WTC11 (cell line): ENCODE measurements around the gene SMCR8. TPM values are rescaled to one million over a fixed set of nuclear protein-coding genes. Genes with fewer than 3 reads are reported as not detected.

Source experiments
- ATAC-seq: fragments of 200-7000 bp; cut with Tn5 transposase; 2 replicates; pipeline ENCODE4 v1.10.0; 2021; ENCODE audit warnings: mild to moderate bottlenecking, moderate library complexity
- Bru-seq: library from RNA; stranded (reverse); fragments of 400-500 nt; gene quantifications from one replicate; lab custom pipeline; 2021; lab: Mats Ljungman, UMichigan
- CTCF ChIA-PET: fragments of 300-600 bp; sonication (Branson Sonifier 250); formaldehyde crosslinking; loops from one replicate; lab custom pipeline; 2021; ENCODE audit warnings: antibody characterized with exemption; lab: Charles Lee
- POLR2A ChIA-PET: fragments of 350-600 bp; sonication (Branson Sonifier 250); formaldehyde crosslinking; loops from one replicate; lab custom pipeline; 2021; ENCODE audit warnings: antibody characterized with exemption; lab: Charles Lee
- DNase-seq: peaks from one replicate; pipeline ENCODE4 v3.0.0; 2021; ENCODE audit warnings: low spot score
- H3K27ac Mint-ChIP-seq: 2 replicates; pipeline ENCODE4 v1.8.0; 2021; ENCODE audit warnings: mixed read lengths
- H3K27me3 Mint-ChIP-seq: 2 replicates; pipeline ENCODE4 v1.8.0; 2021; ENCODE audit warnings: low read depth, mild to moderate bottlenecking, moderate library complexity, mixed read lengths
- H3K36me3 Mint-ChIP-seq: 2 replicates; pipeline ENCODE4 v1.8.0; 2021; ENCODE audit warnings: mixed read lengths
- H3K4me1 Mint-ChIP-seq: 2 replicates; pipeline ENCODE4 v1.8.0; 2022; ENCODE audit warnings: mixed read lengths
- H3K4me3 Mint-ChIP-seq: 2 replicates; pipeline ENCODE4 v1.8.0; 2021; ENCODE audit warnings: mild to moderate bottlenecking, moderate library complexity, mixed read lengths
- H3K9me3 Mint-ChIP-seq: 2 replicates; pipeline ENCODE4 v1.8.0; 2021; ENCODE audit warnings: mixed read lengths
- ATF1 ChIP-seq: sonication (generic); formaldehyde crosslinking; IDR thresholded peaks from 2 replicates; pipeline ENCODE4 v1.8.1; 2023; ENCODE audit warnings: mild to moderate bottlenecking, moderate library complexity, missing genetic modification reagents
- CREB1 ChIP-seq: sonication (generic); formaldehyde crosslinking; IDR thresholded peaks from 2 replicates; pipeline ENCODE4 v1.8.0; 2023; ENCODE audit warnings: mild to moderate bottlenecking, missing genetic modification reagents
- CTCF ChIP-seq: fragments of 200-600 bp; IDR thresholded peaks from 2 replicates; pipeline ENCODE4 v1.8.0; 2022; ENCODE audit warnings: antibody characterized with exemption
- E2F1 ChIP-seq: sonication (generic); formaldehyde crosslinking; IDR thresholded peaks from 2 replicates; pipeline ENCODE4 v1.8.0; 2022; ENCODE audit warnings: mild to moderate bottlenecking, missing genetic modification reagents
- ESRRA ChIP-seq: sonication (generic); formaldehyde crosslinking; IDR thresholded peaks from 2 replicates; pipeline ENCODE4 v1.8.1; 2022; ENCODE audit warnings: mild to moderate bottlenecking, missing genetic modification reagents, borderline replicate concordance
- FOXP1 ChIP-seq: sonication (generic); formaldehyde crosslinking; IDR thresholded peaks from 2 replicates; pipeline ENCODE4 v1.8.0; 2022; ENCODE audit warnings: missing genetic modification reagents, mild to moderate bottlenecking, moderate library complexity, borderline replicate concordance
- IRF2 ChIP-seq: sonication (generic); formaldehyde crosslinking; IDR thresholded peaks from 2 replicates; pipeline ENCODE4 v1.8.0; 2022; ENCODE audit warnings: low read depth, missing genetic modification reagents, borderline replicate concordance
- JUN ChIP-seq: sonication (generic); formaldehyde crosslinking; IDR thresholded peaks from 2 replicates; pipeline ENCODE4 v1.8.0; 2023; ENCODE audit warnings: mild to moderate bottlenecking, missing genetic modification reagents
- KAT7 ChIP-seq: sonication (generic); formaldehyde crosslinking; IDR thresholded peaks from 2 replicates; pipeline ENCODE4 v1.8.1; 2023; ENCODE audit warnings: missing genetic modification reagents, mild to moderate bottlenecking, borderline replicate concordance
- MYBL2 ChIP-seq: sonication (generic); formaldehyde crosslinking; IDR thresholded peaks from 2 replicates; pipeline ENCODE4 v1.8.1; 2023; ENCODE audit warnings: mild to moderate bottlenecking, moderate library complexity, missing genetic modification reagents
- NR2C2 ChIP-seq: sonication (generic); formaldehyde crosslinking; IDR thresholded peaks from 2 replicates; pipeline ENCODE4 v1.8.0; 2022; ENCODE audit warnings: mild to moderate bottlenecking, missing genetic modification reagents
- RELA ChIP-seq: sonication (generic); formaldehyde crosslinking; IDR thresholded peaks from 2 replicates; pipeline ENCODE4 v1.8.1; 2022; ENCODE audit warnings: missing genetic modification reagents, mild to moderate bottlenecking, borderline replicate concordance
- SMAD4 ChIP-seq: sonication (generic); formaldehyde crosslinking; IDR thresholded peaks from 2 replicates; pipeline ENCODE4 v1.8.0; 2022; ENCODE audit warnings: mild to moderate bottlenecking, missing genetic modification reagents
- SP1 ChIP-seq: sonication (generic); formaldehyde crosslinking; conservative IDR thresholded peaks from 2 replicates; pipeline ENCODE4 v1.8.1; 2022; ENCODE audit warnings: missing genetic modification reagents
- TEAD1 ChIP-seq: sonication (generic); formaldehyde crosslinking; IDR thresholded peaks from 2 replicates; pipeline ENCODE4 v1.8.0; 2022; ENCODE audit warnings: mild to moderate bottlenecking, missing genetic modification reagents
- TP53 ChIP-seq: sonication (generic); formaldehyde crosslinking; IDR thresholded peaks from 2 replicates; pipeline ENCODE4 v1.8.1; 2023; ENCODE audit warnings: mild to moderate bottlenecking, missing genetic modification reagents
- ZNF423 ChIP-seq: fragments of 250-450 bp; sonication (Bioruptor Pico); IDR thresholded peaks from 2 replicates; pipeline ENCODE4 v2.1.2; 2022; ENCODE audit warnings: mild to moderate bottlenecking, moderate library complexity
- ZNF425 ChIP-seq: fragments of 250-450 bp; sonication (Bioruptor Pico); conservative IDR thresholded peaks from 2 replicates; pipeline ENCODE4 v1.9.0; 2021; ENCODE audit warnings: mild to moderate bottlenecking
- long read RNA-seq, 3 experiments: library from RNA in 1 of 3; library from capped mRNA in 1 of 3; library from polyadenylated mRNA in 1 of 3; unstranded in 2 of 3; stranded (forward) in 1 of 3; transcript quantifications; one replicate each; pipeline ENCODE4 v2.0.0, GENCODE V29; 2021
- total RNA-seq: library from RNA; stranded (reverse); gene quantifications from 3 replicates; pipeline ENCODE4 v1.2.3, GENCODE V29; 2021
- TF ChIP-seq, protein P1 (sequence below): sonication (generic); formaldehyde crosslinking; IDR thresholded peaks from 2 replicates; pipeline ENCODE4 v1.8.1; 2023; ENCODE audit warnings: mild to moderate bottlenecking, missing genetic modification reagents
- TF ChIP-seq, protein P2 (sequence below): fragments of 250-450 bp; sonication (Bioruptor Pico); IDR thresholded peaks from 2 replicates; pipeline ENCODE4 v1.9.0; 2021; ENCODE audit warnings: mild to moderate bottlenecking, borderline replicate concordance

SMCR8 gene, protein sequence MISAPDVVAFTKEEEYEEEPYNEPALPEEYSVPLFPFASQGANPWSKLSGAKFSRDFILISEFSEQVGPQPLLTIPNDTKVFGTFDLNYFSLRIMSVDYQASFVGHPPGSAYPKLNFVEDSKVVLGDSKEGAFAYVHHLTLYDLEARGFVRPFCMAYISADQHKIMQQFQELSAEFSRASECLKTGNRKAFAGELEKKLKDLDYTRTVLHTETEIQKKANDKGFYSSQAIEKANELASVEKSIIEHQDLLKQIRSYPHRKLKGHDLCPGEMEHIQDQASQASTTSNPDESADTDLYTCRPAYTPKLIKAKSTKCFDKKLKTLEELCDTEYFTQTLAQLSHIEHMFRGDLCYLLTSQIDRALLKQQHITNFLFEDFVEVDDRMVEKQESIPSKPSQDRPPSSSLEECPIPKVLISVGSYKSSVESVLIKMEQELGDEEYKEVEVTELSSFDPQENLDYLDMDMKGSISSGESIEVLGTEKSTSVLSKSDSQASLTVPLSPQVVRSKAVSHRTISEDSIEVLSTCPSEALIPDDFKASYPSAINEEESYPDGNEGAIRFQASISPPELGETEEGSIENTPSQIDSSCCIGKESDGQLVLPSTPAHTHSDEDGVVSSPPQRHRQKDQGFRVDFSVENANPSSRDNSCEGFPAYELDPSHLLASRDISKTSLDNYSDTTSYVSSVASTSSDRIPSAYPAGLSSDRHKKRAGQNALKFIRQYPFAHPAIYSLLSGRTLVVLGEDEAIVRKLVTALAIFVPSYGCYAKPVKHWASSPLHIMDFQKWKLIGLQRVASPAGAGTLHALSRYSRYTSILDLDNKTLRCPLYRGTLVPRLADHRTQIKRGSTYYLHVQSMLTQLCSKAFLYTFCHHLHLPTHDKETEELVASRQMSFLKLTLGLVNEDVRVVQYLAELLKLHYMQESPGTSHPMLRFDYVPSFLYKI
- total RNA-seq (17.8 to 19.1 TPM (median 18.0 TPM) in 3 replicates), Bru-seq, nascent RNA (percentile 85 among the genes with signal in this experiment)
- long read RNA-seq, experiment 1, full-length matches to known transcripts, result 5 of 18 reads
- long read RNA-seq, experiment 1, partial matches to known transcripts, result 11 of 18 reads
- long read RNA-seq, experiment 1, other reads (novel, unspliced or antisense), result 2 of 18 reads
- long read RNA-seq, experiment 2, full-length matches to known transcripts, result 3 of 16 reads
- long read RNA-seq, experiment 2, partial matches to known transcripts, result 12 of 16 reads
- long read RNA-seq, experiment 2, other reads (novel, unspliced or antisense), result 1 of 16 reads
- long read RNA-seq, experiment 3, partial matches to known transcripts, result 0 of 1 reads
- long read RNA-seq, experiment 3, other reads (novel, unspliced or antisense), result 1 of 1 reads

GRCh38 chr17:18314731-18315561 is at the start of gene SMCR8, which contains the start of gene TOP3A:
Gene SMCR8 (plus strand): TSS chr17:18315293. CDS start chr17:18315790, 497 bp downstream.
Gene TOP3A (minus strand): TSS chr17:18314994. CDS start chr17:18314778, 216 bp downstream.
- CTCF ChIA-PET, result interaction anchor here (0.7 to 1.3 kb wide), 3 partner anchors 9 to 48 kb away, joined by 3 to 5 read pairs (median 4); partner anchors contain the start of gene SHMT1
- peaks cover 35% of the 10 kb centered on the region for H3K36me3 Mint-ChIP-seq
- H3K4me1 Mint-ChIP-seq, result peaks cover 48% of the 10 kb centered on the region
- POLR2A ChIA-PET, result interaction anchor here (0.9 kb wide), 1 partner anchor 13 kb away, joined by 4 read pairs; no protein-coding TSS in a partner anchor
- no peaks in the 10 kb centered on the region; the same call in 1 of the 2 replicates for H3K27me3 Mint-ChIP-seq
- peak within 1 kb of the TSS; percentile 100 for H3K27ac Mint-ChIP-seq
- no peaks in the 10 kb centered on the region for H3K9me3 Mint-ChIP-seq
- DNase-seq, result peak; percentile 93
- peak; percentile 96 for ATAC-seq
- H3K4me3 Mint-ChIP-seq, result peak within 1 kb of the TSS; percentile 94
- TF ChIP-seq IRF2 (CRISPR knock-in tag) (no peak), SP1 (CRISPR knock-in tag) (peak; percentile 72), ZNF423 (CRISPR knock-in tag) (no peak), FOXP1 (CRISPR knock-in tag) (peak; percentile 69), SMAD4 (CRISPR knock-in tag) (0 out of 2 replicates have a peak, but pooled peaks have one; percentile 45), RELA (0 out of 2 replicates have a peak, but pooled peaks have one; percentile 17), ATF1 (no peak), TEAD1 (CRISPR knock-in tag) (peak; percentile 78), NR2C2 (CRISPR knock-in tag) (peak; percentile 69), E2F1 (no peak), MYBL2 (CRISPR knock-in tag) (peak; percentile 23; the same call in 1 of the 2 replicates), TP53 (CRISPR knock-in tag) (no peak), JUN (CRISPR knock-in tag) (peak; percentile 85), CTCF (no peak), ZNF425 (CRISPR knock-in tag) (no peak), CREB1 (peak; percentile 73; the same call in 1 of the 2 replicates), KAT7 (CRISPR knock-in tag) (peak; percentile 53; the same call in 1 of the 2 replicates), ESRRA (CRISPR knock-in tag) (peak; percentile 81; the same call in 1 of the 2 replicates)
- TF ChIP-seq, protein P1, sequence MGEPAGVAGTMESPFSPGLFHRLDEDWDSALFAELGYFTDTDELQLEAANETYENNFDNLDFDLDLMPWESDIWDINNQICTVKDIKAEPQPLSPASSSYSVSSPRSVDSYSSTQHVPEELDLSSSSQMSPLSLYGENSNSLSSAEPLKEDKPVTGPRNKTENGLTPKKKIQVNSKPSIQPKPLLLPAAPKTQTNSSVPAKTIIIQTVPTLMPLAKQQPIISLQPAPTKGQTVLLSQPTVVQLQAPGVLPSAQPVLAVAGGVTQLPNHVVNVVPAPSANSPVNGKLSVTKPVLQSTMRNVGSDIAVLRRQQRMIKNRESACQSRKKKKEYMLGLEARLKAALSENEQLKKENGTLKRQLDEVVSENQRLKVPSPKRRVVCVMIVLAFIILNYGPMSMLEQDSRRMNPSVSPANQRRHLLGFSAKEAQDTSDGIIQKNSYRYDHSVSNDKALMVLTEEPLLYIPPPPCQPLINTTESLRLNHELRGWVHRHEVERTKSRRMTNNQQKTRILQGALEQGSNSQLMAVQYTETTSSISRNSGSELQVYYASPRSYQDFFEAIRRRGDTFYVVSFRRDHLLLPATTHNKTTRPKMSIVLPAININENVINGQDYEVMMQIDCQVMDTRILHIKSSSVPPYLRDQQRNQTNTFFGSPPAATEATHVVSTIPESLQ (CRISPR knock-in tag), result no peak
- TF ChIP-seq, protein P2, sequence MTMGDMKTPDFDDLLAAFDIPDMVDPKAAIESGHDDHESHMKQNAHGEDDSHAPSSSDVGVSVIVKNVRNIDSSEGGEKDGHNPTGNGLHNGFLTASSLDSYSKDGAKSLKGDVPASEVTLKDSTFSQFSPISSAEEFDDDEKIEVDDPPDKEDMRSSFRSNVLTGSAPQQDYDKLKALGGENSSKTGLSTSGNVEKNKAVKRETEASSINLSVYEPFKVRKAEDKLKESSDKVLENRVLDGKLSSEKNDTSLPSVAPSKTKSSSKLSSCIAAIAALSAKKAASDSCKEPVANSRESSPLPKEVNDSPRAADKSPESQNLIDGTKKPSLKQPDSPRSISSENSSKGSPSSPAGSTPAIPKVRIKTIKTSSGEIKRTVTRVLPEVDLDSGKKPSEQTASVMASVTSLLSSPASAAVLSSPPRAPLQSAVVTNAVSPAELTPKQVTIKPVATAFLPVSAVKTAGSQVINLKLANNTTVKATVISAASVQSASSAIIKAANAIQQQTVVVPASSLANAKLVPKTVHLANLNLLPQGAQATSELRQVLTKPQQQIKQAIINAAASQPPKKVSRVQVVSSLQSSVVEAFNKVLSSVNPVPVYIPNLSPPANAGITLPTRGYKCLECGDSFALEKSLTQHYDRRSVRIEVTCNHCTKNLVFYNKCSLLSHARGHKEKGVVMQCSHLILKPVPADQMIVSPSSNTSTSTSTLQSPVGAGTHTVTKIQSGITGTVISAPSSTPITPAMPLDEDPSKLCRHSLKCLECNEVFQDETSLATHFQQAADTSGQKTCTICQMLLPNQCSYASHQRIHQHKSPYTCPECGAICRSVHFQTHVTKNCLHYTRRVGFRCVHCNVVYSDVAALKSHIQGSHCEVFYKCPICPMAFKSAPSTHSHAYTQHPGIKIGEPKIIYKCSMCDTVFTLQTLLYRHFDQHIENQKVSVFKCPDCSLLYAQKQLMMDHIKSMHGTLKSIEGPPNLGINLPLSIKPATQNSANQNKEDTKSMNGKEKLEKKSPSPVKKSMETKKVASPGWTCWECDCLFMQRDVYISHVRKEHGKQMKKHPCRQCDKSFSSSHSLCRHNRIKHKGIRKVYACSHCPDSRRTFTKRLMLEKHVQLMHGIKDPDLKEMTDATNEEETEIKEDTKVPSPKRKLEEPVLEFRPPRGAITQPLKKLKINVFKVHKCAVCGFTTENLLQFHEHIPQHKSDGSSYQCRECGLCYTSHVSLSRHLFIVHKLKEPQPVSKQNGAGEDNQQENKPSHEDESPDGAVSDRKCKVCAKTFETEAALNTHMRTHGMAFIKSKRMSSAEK, result no peak
